ENCODE measurements around the gene VSNL1.
"Not testable (repeated sequence)": the region's sequence is repeated elsewhere in the genome, so short reads cannot be mapped to it uniquely, and the experiment has no call there.

The VSNL1 gene

DNA sequence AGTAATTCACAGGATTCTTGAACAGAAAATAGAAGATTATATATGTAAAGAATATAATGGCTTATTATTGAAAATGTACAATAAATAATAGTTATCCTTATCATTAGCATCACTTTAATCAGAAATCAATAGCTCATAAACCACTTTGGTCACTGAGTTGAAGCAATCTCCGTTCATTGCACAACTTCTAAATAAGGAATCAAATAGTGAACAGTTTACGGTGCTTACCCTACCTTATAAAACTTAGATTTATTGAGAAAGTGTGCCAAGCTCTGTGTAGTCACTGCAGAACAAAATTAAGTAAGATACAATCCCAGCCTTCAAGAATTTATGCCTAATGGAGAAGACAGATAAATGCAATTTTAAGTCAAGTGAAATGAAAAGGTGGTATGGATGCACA is 6.7 kb downstream of the VSNL1 start:
- Histone ChIP-seq H3K9me3 (ENCODE audit: low read length) (no peaks in the 10 kb centered on the region), H3K4me1 (ENCODE audit: insufficient read depth, low read length) (no peaks in the 10 kb centered on the region), H3K36me3 (ENCODE audit: insufficient read depth, low read length) (no peaks in the 10 kb centered on the region), H3K27me3 (ENCODE audit: insufficient read depth, low read length) (peaks cover 12% of the 10 kb centered on the region), H3K4me3 (ENCODE audit: low read length) (no peak overlapping the region), H2AFZ (ENCODE audit: low read depth, low read length) (no peak overlapping the region)

DNA sequence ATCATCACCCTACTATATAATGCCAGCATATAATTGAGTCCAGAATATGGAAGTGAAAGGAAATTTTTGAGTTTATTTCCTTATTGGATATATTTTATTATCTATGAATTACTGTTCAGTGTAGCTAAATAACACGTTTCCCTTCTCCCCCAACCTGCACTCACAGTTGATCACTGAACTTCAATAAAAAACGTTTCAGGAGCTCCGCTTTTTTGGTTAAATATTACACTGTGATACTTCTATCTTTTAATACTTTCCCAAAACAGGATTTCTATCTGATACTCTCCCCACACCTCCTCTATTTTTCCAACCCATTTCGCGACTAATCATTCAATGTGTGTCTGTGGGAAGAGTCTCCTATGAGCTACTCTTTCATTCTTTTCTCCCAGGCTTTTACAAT is 7.2 kb downstream of the VSNL1 start:
- H3K36me3 ChIP-seq (ENCODE audit: insufficient read depth, low read length), result no peaks in the 10 kb centered on the region
- no peaks in the 10 kb centered on the region for H3K4me1 ChIP-seq (ENCODE audit: insufficient read depth, low read length)
- no peaks in the 10 kb centered on the region for H3K9me3 ChIP-seq (ENCODE audit: low read length)
- H3K27me3 ChIP-seq (ENCODE audit: insufficient read depth, low read length), result peaks cover 8% of the 10 kb centered on the region
- no peak overlapping the region for H3K4me3 ChIP-seq (ENCODE audit: low read length)
- no peak overlapping the region for H2AFZ ChIP-seq (ENCODE audit: low read depth, low read length)

- Histone ChIP-seq H3K4me3 (ENCODE audit: low read length) (no peak overlapping the region), H3K4me1 (ENCODE audit: insufficient read depth, low read length) (no peaks in the 10 kb centered on the region)
These were observed 10.4 kb downstream of the VSNL1 start for GRCh38 chr2:17550907-17551306.

DNA sequence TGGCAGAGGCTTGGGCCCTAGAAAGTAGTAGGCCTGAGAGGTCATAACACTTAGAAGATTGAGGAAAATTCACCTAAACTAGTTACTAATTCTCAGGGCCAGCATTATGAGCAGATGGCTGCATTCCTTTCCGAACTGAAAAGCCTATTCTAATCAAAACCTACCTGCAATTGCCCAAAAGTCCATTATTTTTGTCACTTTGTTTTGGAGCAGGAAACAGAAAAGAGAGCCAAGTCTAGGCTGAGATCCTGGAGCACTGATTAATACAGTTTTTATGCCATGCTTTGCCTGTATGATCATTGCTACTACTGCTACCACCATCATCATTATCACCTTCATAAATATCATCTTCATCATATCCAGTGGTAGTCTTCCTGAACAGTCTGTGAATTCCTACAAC is 14.7 kb downstream of the VSNL1 start:
- no peaks in the 10 kb centered on the region for H3K36me3 ChIP-seq (ENCODE audit: insufficient read depth, low read length)
- H3K4me3 ChIP-seq (ENCODE audit: low read length), result no peak overlapping the region
- no peaks in the 10 kb centered on the region for H3K27me3 ChIP-seq (ENCODE audit: insufficient read depth, low read length)
- no peaks in the 10 kb centered on the region for H3K4me1 ChIP-seq (ENCODE audit: insufficient read depth, low read length)
- no peaks in the 10 kb centered on the region for H3K9me3 ChIP-seq (ENCODE audit: low read length)
- no peak overlapping the region for H2AFZ ChIP-seq (ENCODE audit: low read depth, low read length)

More at GRCh38 chr2:17550907-17551306, 10.4 kb downstream of the VSNL1 start:
- H2AFZ ChIP-seq (ENCODE audit: low read depth, low read length), result no peak overlapping the region
- no peaks in the 10 kb centered on the region for H3K9me3 ChIP-seq (ENCODE audit: low read length)
- H3K27me3 ChIP-seq (ENCODE audit: insufficient read depth, low read length), result no peaks in the 10 kb centered on the region
- H3K36me3 ChIP-seq (ENCODE audit: insufficient read depth, low read length), result no peaks in the 10 kb centered on the region

GRCh38 chr2:17557596-17557995 is 17.1 kb downstream of the VSNL1 start:
- H3K4me3 ChIP-seq (ENCODE audit: low read length), result no peak overlapping the region
- H3K9me3 ChIP-seq (ENCODE audit: low read length), result no peaks in the 10 kb centered on the region

DNA sequence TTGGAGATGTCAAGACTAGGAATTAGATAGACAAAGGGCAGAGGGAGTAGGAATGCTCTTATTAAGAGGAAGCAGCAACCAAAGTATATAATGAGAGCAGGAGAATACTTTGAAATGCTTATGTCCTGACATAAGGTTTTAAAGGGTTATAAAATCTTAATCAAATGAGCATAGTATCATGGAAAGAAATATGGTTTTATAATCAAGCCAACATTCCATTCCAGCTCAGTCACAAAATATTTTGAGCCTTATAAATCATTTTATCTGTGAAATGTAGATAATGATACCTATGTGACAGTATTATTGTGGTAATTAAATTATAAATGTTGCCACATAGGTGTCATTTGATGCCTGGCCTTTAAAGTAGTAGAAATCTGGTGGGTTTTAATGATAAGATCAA is 17.6 kb downstream of the VSNL1 start:
- Histone ChIP-seq H3K4me3 (ENCODE audit: low read length) (no peak overlapping the region), H3K36me3 (ENCODE audit: insufficient read depth, low read length) (no peaks in the 10 kb centered on the region), H3K27me3 (ENCODE audit: insufficient read depth, low read length) (no peaks in the 10 kb centered on the region), H2AFZ (ENCODE audit: low read depth, low read length) (no peak overlapping the region), H3K9me3 (ENCODE audit: low read length) (no peaks in the 10 kb centered on the region), H3K4me1 (ENCODE audit: insufficient read depth, low read length) (no peaks in the 10 kb centered on the region)

More at GRCh38 chr2:17557596-17557995, 17.1 kb downstream of the VSNL1 start:
- no peak overlapping the region for H2AFZ ChIP-seq (ENCODE audit: low read depth, low read length)
- no peaks in the 10 kb centered on the region for H3K36me3 ChIP-seq (ENCODE audit: insufficient read depth, low read length)
- H3K4me1 ChIP-seq (ENCODE audit: insufficient read depth, low read length), result no peaks in the 10 kb centered on the region
- no peaks in the 10 kb centered on the region for H3K27me3 ChIP-seq (ENCODE audit: insufficient read depth, low read length)

GRCh38 chr2:17558878-17559277 is 18.4 kb downstream of the VSNL1 start:
- H3K36me3 ChIP-seq (ENCODE audit: insufficient read depth, low read length), result no peaks in the 10 kb centered on the region
- H3K4me1 ChIP-seq (ENCODE audit: insufficient read depth, low read length), result no peaks in the 10 kb centered on the region
- H3K4me3 ChIP-seq (ENCODE audit: low read length), result no peak overlapping the region
- no peaks in the 10 kb centered on the region for H3K27me3 ChIP-seq (ENCODE audit: insufficient read depth, low read length)
- H2AFZ ChIP-seq (ENCODE audit: low read depth, low read length), result no peak overlapping the region
- no peaks in the 10 kb centered on the region for H3K9me3 ChIP-seq (ENCODE audit: low read length)

GRCh38 chr2:17565726-17566125 is 25.2 kb downstream of the VSNL1 start:
- not testable (repeated sequence) for H3K4me1 ChIP-seq (ENCODE audit: insufficient read depth, low read length); H3K27me3 ChIP-seq (ENCODE audit: insufficient read depth, low read length); H3K9me3 ChIP-seq (ENCODE audit: low read length); H2AFZ ChIP-seq (ENCODE audit: low read depth, low read length); H3K36me3 ChIP-seq (ENCODE audit: insufficient read depth, low read length); H3K4me3 ChIP-seq (ENCODE audit: low read length)

GRCh38 chr2:17571681-17572080 is 31.2 kb downstream of the VSNL1 start:
- no peaks in the 10 kb centered on the region for H3K36me3 ChIP-seq (ENCODE audit: insufficient read depth, low read length)
- no peak overlapping the region for H3K4me3 ChIP-seq (ENCODE audit: low read length)
- no peaks in the 10 kb centered on the region for H3K9me3 ChIP-seq (ENCODE audit: low read length)
- no peaks in the 10 kb centered on the region for H3K27me3 ChIP-seq (ENCODE audit: insufficient read depth, low read length)
- H3K4me1 ChIP-seq (ENCODE audit: insufficient read depth, low read length), result no peaks in the 10 kb centered on the region
- no peak overlapping the region for H2AFZ ChIP-seq (ENCODE audit: low read depth, low read length)

GRCh38 chr2:17573085-17573803 is 32.7 kb downstream of the VSNL1 start:
- H3K4me1 ChIP-seq (ENCODE audit: insufficient read depth, low read length), result no peaks in the 10 kb centered on the region
- H3K27me3 ChIP-seq (ENCODE audit: insufficient read depth, low read length), result no peaks in the 10 kb centered on the region
- H3K36me3 ChIP-seq (ENCODE audit: insufficient read depth, low read length), result no peaks in the 10 kb centered on the region
- no peak overlapping the region for H3K4me3 ChIP-seq (ENCODE audit: low read length)
- no peak overlapping the region for H2AFZ ChIP-seq (ENCODE audit: low read depth, low read length)
- H3K9me3 ChIP-seq (ENCODE audit: low read length), result no peaks in the 10 kb centered on the region

DNA sequence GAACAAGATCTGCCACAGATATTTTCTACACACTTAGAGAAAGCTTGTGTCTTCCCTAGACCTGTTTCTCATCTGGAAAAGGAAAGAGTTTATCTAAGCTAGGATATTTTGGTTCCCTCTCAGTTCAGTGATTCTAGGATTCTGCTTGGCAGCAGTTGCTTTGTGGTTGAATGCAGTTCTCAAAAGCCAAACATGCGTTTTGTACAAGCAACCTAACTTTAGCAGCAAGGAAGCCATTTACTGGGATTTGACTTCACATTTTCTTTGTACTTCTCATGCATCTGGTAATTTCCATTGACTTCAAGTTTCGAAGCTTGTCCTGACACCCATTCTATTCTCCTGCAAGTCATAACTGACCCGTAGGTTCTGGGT is 33.3 kb downstream of the VSNL1 start:
- Histone ChIP-seq H3K9me3 (ENCODE audit: low read length) (no peaks in the 10 kb centered on the region), H3K4me3 (ENCODE audit: low read length) (no peak overlapping the region), H3K27me3 (ENCODE audit: insufficient read depth, low read length) (no peaks in the 10 kb centered on the region), H3K36me3 (ENCODE audit: insufficient read depth, low read length) (no peaks in the 10 kb centered on the region), H3K4me1 (ENCODE audit: insufficient read depth, low read length) (peaks cover 3% of the 10 kb centered on the region), H2AFZ (ENCODE audit: low read depth, low read length) (no peak overlapping the region)

DNA sequence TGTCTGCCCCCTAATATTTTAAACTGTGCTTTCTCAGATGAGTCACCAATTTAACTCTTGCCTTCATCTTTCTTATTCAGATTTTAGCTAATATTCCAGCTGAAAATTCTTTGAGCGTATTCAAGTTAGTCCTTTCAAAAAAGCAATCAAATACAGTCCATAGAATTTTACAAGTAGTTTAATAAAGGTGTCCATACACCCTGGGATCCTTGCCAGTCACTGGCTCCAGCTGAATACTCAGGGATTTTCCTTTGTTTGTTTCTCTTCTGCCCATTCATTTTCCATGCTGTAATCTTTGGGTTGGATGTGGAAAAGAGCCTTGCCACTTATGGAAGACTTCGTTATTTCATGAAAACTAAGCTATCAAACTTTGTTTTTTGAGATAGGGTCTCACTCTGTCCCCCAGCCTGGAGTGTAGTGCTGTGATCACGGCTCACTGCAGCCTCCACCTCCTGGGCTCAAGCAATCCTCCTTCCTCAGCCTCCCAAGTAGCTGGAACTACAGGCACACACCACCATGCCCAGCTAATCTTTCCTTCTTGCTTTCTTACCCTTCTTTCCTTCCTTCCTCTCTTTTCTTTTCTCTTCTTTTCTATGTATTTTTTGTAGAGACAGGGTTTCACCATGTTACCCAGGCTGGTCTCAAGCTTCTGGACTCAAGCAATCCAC is 34.0 kb downstream of the VSNL1 start:
- H2AFZ ChIP-seq (ENCODE audit: low read depth, low read length), result no peak overlapping the region
- H3K36me3 ChIP-seq (ENCODE audit: insufficient read depth, low read length), result no peaks in the 10 kb centered on the region
- H3K4me3 ChIP-seq (ENCODE audit: low read length), result no peak overlapping the region
- H3K27me3 ChIP-seq (ENCODE audit: insufficient read depth, low read length), result no peaks in the 10 kb centered on the region
- no peaks in the 10 kb centered on the region for H3K9me3 ChIP-seq (ENCODE audit: low read length)
- peaks cover 4% of the 10 kb centered on the region for H3K4me1 ChIP-seq (ENCODE audit: insufficient read depth, low read length)

DNA sequence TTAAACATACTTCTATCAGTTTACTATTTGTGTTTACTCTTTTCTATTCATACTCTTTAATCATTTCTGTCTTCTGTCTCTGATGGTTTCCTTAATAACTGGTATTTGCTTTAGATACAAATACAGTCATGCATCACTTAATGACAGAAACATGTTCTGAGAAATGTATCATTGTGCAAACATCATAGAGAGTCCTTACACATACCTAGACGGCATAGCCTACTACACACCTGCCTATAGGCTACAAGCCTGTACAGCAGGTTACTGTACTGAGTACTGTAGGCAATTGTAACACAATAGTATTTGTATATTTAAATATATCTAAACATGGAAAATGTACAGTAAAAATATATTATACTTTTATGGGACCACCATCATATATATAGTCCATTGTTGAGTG is 36.3 kb downstream of the VSNL1 start:
- Histone ChIP-seq H2AFZ (ENCODE audit: low read depth, low read length) (no peak overlapping the region), H3K9me3 (ENCODE audit: low read length) (no peaks in the 10 kb centered on the region), H3K4me3 (ENCODE audit: low read length) (no peak overlapping the region), H3K4me1 (ENCODE audit: insufficient read depth, low read length) (peaks cover 4% of the 10 kb centered on the region), H3K36me3 (ENCODE audit: insufficient read depth, low read length) (no peaks in the 10 kb centered on the region), H3K27me3 (ENCODE audit: insufficient read depth, low read length) (no peaks in the 10 kb centered on the region)

All from neuron (in vitro differentiated cells).